GM10248 (cell line): ENCODE results near the gene SLC45A1.

Experiments
- CTCF ChIA-PET: fragments of 300-600 bp; sonication (Branson Sonifier 250); formaldehyde crosslinking; extraction: SDS; loops from one replicate; lab custom pipeline; 2021; ENCODE audit warnings: antibody characterized with exemption; lab: Yijun Ruan, JAX
- POLR2A ChIA-PET: fragments of 350-650 bp; sonication (Branson Sonifier 250); formaldehyde crosslinking; extraction: SDS; loops from one replicate; lab custom pipeline; 2020; ENCODE audit warnings: antibody characterized with exemption; lab: Yijun Ruan, JAX
- DNase-seq: peaks from one replicate; pipeline ENCODE4 v3.0.0; 2012; ENCODE audit errors: extremely low spot score
- TF ChIP-seq, protein P1 (sequence below): IDR thresholded peaks from 2 replicates; pipeline ENCODE4 v1.5.1; 2012; ENCODE audit warnings: mild to moderate bottlenecking, low read depth; ENCODE audit errors: extremely low read depth, missing control alignments, control extremely low read depth

SLC45A1 gene

GRCh38 chr1:8345621-8346415, 27.9 kb downstream of the SLC45A1 start:
- POLR2A ChIA-PET = no interaction called here
- TF ChIP-seq, protein P1, sequence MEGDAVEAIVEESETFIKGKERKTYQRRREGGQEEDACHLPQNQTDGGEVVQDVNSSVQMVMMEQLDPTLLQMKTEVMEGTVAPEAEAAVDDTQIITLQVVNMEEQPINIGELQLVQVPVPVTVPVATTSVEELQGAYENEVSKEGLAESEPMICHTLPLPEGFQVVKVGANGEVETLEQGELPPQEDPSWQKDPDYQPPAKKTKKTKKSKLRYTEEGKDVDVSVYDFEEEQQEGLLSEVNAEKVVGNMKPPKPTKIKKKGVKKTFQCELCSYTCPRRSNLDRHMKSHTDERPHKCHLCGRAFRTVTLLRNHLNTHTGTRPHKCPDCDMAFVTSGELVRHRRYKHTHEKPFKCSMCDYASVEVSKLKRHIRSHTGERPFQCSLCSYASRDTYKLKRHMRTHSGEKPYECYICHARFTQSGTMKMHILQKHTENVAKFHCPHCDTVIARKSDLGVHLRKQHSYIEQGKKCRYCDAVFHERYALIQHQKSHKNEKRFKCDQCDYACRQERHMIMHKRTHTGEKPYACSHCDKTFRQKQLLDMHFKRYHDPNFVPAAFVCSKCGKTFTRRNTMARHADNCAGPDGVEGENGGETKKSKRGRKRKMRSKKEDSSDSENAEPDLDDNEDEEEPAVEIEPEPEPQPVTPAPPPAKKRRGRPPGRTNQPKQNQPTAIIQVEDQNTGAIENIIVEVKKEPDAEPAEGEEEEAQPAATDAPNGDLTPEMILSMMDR = no peak
- CTCF ChIA-PET = interaction anchor here (0.8 to 8.2 kb wide), 4 partner anchors 330 to 677 kb away, joined by 3 to 91 read pairs (median 4); no protein-coding TSS in a partner anchor
- DNase-seq = no peak

GRCh38 chr1:8347635-8348034, 29.7 kb downstream of the SLC45A1 start:
- ChIA-PET CTCF (interaction anchor here (1.3 to 8.2 kb wide), 4 partner anchors 11 to 680 kb away, joined by 3 to 91 read pairs (median 4); no protein-coding TSS in a partner anchor), POLR2A (no interaction called here)
- no peak for DNase-seq
- TF ChIP-seq, protein P1 = no peak

DNA sequence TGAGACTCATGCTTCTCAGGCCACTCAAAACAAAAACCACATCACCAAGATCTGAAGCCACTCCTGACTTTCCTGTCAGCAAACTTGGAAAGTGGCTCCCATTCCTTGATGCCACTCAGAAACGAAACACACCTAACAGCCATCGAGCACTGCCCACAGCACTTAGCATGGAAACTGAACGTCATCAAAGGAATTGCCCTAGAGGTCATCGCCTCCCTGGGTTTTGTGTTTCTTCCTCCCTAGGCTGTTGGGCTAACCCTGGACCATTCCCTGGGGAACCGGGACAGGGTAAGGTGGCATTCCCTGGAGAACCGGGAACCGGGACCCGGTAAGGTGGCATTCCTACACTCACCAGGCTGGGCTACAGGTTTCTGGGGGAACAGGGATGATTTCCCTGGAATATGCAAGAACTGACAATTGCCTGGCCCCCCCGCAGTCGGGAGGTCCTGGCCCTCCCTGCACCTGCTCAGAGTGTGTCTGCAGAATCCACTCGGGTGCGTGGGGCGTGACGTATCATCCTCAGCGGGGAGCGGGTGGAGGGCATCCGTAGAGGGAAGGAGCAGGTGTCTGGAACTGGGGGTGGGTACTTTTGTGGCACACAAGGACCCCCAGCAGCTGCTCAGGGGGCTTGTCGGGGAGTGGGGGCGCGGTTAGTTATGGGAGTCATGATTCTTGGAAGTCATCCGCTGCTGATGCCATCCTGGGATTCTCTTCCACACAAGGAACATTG, 30.3 kb downstream of the SLC45A1 start:
- ChIA-PET CTCF (interaction anchor here (0.6 to 8.2 kb wide), 14 partner anchors 11 to 381 kb away, joined by 3 to 91 read pairs (median 4); no protein-coding TSS in a partner anchor), POLR2A (no interaction called here)
- TF ChIP-seq, protein P1 = no peak
- DNase-seq = no peak

DNA sequence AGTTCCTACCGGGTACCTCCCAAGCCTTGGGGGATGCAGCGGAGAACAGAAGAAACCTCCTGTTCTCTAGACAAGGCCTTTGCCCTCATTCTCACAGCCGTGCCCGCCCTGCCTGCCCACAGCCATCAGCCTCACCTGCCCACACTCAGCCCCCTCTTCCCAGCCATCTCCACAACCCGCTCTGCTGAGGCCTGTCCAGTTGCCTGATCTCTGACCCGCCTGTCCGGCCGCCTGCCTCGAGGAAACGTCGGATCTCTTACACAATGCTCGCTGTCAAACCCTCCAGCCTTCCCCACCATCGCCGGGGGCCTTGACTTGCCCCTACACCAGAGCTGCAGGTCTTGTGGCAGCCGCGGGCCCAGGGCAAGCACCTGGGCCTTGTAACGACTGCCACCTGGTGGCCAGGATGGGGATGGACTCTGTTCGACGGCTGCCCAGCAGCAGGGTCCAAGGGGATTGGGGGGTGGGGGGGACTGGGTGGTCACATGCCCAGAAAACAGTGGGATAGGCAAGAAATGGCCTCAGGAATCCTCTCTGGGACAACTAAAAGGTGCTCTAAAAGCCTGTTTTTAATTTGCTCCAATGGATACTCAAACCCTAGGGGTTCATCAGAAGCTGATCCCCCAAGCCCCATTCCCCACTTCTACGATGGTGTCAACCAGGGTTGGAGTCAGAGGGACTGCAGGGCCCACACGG, 31.0 kb downstream of the SLC45A1 start:
- ChIA-PET CTCF (interaction anchor here (0.6 to 8.2 kb wide), 20 partner anchors 10 to 382 kb away, joined by 3 to 91 read pairs (median 4); no protein-coding TSS in a partner anchor), POLR2A (no interaction called here)
- TF ChIP-seq, protein P1 = peak; percentile 84
- peak; percentile 89 for DNase-seq

- DNase-seq = no peak
- ChIA-PET POLR2A (no interaction called here), CTCF (interaction anchor here (0.6 to 8.2 kb wide), 18 partner anchors 9 to 383 kb away, joined by 3 to 91 read pairs (median 4); no protein-coding TSS in a partner anchor)
- TF ChIP-seq, protein P1 = no peak
Observed at GRCh38 chr1:8349473-8349865, 31.6 kb downstream of the SLC45A1 start.

GRCh38 chr1:8349961-8350360, 32.0 kb downstream of the SLC45A1 start:
- TF ChIP-seq, protein P1 = no peak
- ChIA-PET CTCF (interaction anchor here (0.8 to 8.2 kb wide), 16 partner anchors 12 to 683 kb away, joined by 3 to 91 read pairs (median 4); no protein-coding TSS in a partner anchor), POLR2A (no interaction called here)
- no peak for DNase-seq
